GM12892 (cell line): ENCODE measurements around the gene KLHL40.

Experiments
- DNase-seq: peaks from one replicate; pipeline ENCODE4 v3.0.0; 2011; ENCODE audit not compliant: insufficient read length
- FAIRE-seq: peaks from 2 replicates; lab custom pipeline; 2011; peaks lifted over from hg19 to GRCh38; lab: Jason Lieb, UNC
- POLR2A ChIP-seq: IDR thresholded peaks from 2 replicates; pipeline ENCODE4 v1.6.1; 2011; ENCODE audit warnings: low read depth, low read length, control low read depth
- POLR2AphosphoS5 ChIP-seq: IDR thresholded peaks from 2 replicates; pipeline ENCODE4 v1.6.1; 2011; ENCODE audit warnings: low read depth, low read length, control low read depth
- TAF1 ChIP-seq: IDR thresholded peaks from 2 replicates; pipeline ENCODE4 v1.6.1; 2011; ENCODE audit warnings: low read depth, mild to moderate bottlenecking, control low read depth, low read length, borderline replicate concordance

KLHL40 gene

GRCh38 chr3:42652611-42653302 is 32.6 kb upstream of the KLHL40 start:
- DNase-seq (no peak), FAIRE-seq (peak; percentile 46)
- TF ChIP-seq TAF1: peak; percentile 37; the same call in 1 of the 2 replicates
- no peak; the same call in 1 of the 2 replicates for TF ChIP-seq POLR2A

- FAIRE-seq: no peak
- DNase-seq: no peak
- TF ChIP-seq POLR2AphosphoS5 (no peak), POLR2A (no peak)
Measured at GRCh38 chr3:42653303-42653559, 32.1 kb upstream of the KLHL40 start.

- TF ChIP-seq POLR2A: no peak
- no peak for TF ChIP-seq POLR2AphosphoS5
- no peak for TF ChIP-seq TAF1
- FAIRE-seq (no peak), DNase-seq (no peak)
Measured at GRCh38 chr3:42653560-42654330, 31.6 kb upstream of the KLHL40 start, which contains the start of gene ZBTB47. TSS of gene ZBTB47 (plus strand) at chr3:42653697. CDS start at chr3:42658356, 4,659 bp downstream.

- no peak for DNase-seq
- FAIRE-seq: no peak
- TF ChIP-seq TAF1: no peak
- TF ChIP-seq POLR2A: no peak
- no peak for TF ChIP-seq POLR2AphosphoS5
Measured at GRCh38 chr3:42654331-42655201, 30.8 kb upstream of the KLHL40 start.

- DNase-seq: no peak
- FAIRE-seq: no peak
- TF ChIP-seq POLR2A (no peak), TAF1 (no peak), POLR2AphosphoS5 (no peak)
Measured at GRCh38 chr3:42655331-42655888, 29.9 kb upstream of the KLHL40 start.

DNA sequence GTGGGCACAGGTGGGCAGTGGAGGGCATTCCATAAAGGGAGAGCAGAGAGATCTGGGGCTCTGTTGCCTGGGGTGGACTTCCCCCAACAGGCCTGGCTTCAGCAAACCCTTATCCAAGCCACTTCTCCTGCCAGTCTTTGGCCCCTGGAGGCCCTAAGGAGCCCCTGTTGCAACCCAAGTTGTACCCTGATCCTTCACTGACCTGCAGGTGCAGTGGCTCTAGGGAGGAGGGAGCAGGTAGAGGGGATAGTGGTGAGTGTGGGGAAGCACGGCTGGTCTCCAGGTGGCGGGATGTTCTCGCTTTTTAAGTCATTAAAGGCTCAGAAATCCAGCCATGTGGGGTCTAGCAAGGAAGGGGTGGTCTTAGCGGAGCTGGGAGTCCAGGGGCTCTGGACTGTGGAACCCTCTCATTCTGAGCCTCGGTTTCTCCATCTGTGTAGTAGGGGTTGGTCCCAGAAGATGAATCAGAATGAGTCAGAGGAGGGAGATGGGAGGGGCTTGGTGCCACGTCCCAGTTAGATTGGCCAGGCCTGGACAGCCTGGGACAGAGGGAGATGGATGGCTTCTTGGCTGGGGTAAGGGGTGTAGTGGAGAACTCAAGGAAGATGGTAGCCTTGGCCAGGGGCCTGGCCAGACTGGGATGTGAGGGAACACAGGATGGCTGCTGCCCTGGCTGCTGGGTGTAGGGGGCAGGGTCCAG is 29.2 kb upstream of the KLHL40 start:
- TF ChIP-seq POLR2A: no peak
- TF ChIP-seq TAF1: no peak
- TF ChIP-seq POLR2AphosphoS5: no peak
- no peak for DNase-seq
- no peak for FAIRE-seq

DNA sequence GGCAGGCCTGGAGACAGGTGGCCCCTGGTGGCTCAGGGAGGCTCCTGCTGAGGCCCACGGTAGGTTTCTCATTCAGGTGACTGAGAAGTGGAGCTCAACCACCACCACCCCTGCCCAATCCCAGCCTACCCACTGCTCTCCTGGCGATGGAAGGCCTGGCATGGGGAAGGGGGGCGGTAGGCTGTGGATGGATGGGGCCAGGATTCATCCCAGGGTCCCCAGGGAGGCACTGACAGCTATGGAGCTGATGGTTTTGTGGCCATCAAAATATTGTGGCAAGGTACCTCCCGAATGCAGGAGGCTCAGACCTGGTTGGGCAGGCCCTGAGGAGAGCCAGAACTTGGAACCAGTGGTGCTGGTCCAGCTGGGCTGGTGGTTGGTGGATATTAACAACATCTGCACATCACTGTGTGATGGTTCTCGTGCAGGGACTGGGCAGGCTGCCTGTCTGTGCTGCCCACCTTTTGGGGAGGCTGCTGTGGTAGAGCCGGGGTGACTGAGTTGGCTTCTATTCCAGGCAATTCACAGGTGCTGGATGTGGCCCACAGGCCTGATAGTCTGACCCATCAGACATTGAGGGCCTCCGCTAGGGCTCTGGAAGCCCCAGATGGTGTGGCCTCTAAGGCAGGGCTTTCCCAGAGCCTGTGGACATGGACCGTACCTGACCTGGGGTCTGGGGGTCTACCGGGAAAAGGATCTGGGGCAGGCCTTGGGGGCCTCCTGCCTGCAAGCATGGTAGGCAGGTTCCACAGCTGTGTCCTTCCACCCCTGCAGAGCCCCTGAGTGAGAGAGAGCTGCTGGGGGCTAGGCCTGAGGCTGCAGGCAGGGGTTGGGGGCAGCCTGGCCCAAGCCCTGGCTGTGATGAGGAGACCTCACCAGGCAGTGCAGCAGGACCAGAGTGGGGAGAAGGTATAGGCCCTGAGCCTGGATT is 28.4 kb upstream of the KLHL40 start:
- DNase-seq (no peak), FAIRE-seq (no peak)
- TF ChIP-seq TAF1: no peak
- TF ChIP-seq POLR2AphosphoS5: no peak
- no peak for TF ChIP-seq POLR2A

GRCh38 chr3:42657675-42658074 is 27.7 kb upstream of the KLHL40 start:
- no peak for FAIRE-seq
- no peak for TF ChIP-seq POLR2AphosphoS5
- TF ChIP-seq POLR2A: no peak
- TF ChIP-seq TAF1: no peak
- DNase-seq: no peak

- TF ChIP-seq POLR2AphosphoS5 (no peak), POLR2A (no peak), TAF1 (no peak)
- FAIRE-seq: no peak
- no peak for DNase-seq
Measured at GRCh38 chr3:42658091-42658770, 27.1 kb upstream of the KLHL40 start.

GRCh38 chr3:42658771-42659390 is 26.5 kb upstream of the KLHL40 start:
- DNase-seq: no peak
- no peak for TF ChIP-seq POLR2AphosphoS5
- TF ChIP-seq POLR2A: no peak
- TF ChIP-seq TAF1: no peak
- no peak for FAIRE-seq
